Esophagus squamous epithelium (tissue), 5 donors: ENCODE measurements around the gene TMEM212. TPM values are rescaled to one million over a fixed set of nuclear protein-coding genes. Genes with fewer than 3 reads are reported as not detected.

Experiments
- DNase-seq: peaks from one replicate; lab custom pipeline; 2025; lab: John Stamatoyannopoulos, UW
- H3K27ac ChIP-seq, 4 donors: fragments of 200-600 bp; sonication (generic); one replicate each; pipeline ENCODE4 v1.5.1; 2016 to 2019; ENCODE audit warnings: mild to moderate bottlenecking in 1 of 4
- H3K27me3 ChIP-seq, 4 donors: fragments of 200-600 bp; sonication (generic); 1 replicate in 3 of 4; 2 replicates in 1 of 4; pipeline versions ENCODE4 v1.5.1 to v1.6.0; 2017 to 2021; ENCODE audit warnings: antibody characterized with exemption in 1 of 4
- H3K36me3 ChIP-seq, 3 donors: fragments of 200-600 bp; sonication (generic); one replicate each; pipeline ENCODE4 v1.5.1; 2016 to 2019
- H3K4me1 ChIP-seq, 3 donors: fragments of 200-600 bp; sonication (generic); one replicate each; pipeline ENCODE4 v1.5.1; 2017 to 2019
- H3K4me3 ChIP-seq, 4 donors: fragments of 200-600 bp; sonication (generic); 1 replicate in 3 of 4; 2 replicates in 1 of 4; pipeline ENCODE4 v1.5.1; 2016 to 2019; ENCODE audit warnings: mild to moderate bottlenecking in 2 of 4, moderate library complexity in 1 of 4
- H3K9me3 ChIP-seq, 3 donors: fragments of 200-600 bp; sonication (generic); one replicate each; pipeline ENCODE4 v1.5.1; 2016 to 2019
- POLR2A ChIP-seq, 4 donors: fragments of 450-650 bp; IDR thresholded peaks; one replicate each; pipeline ENCODE4 v1.6.1; 2017; ENCODE audit warnings: antibody characterized with exemption in 4 of 4, mild to moderate bottlenecking in 4 of 4, moderate library complexity in 3 of 4
- WGBS, 2 donors: methylation state at CpG; one replicate each; pipeline ENCODE4 v1.1.5; 2018; 5-methylcytosine and 5-hydroxymethylcytosine counted together
- intact Hi-C: fragments of 100-400 bp; cut with DNase I; formaldehyde crosslinking; loops from one replicate; pipeline ENCODE4 v1.15.0; 2022
- total RNA-seq, 4 donors: library from RNA; depleted of rRNA; stranded (reverse); fragments of >200 nt; gene quantifications; one replicate each; pipeline ENCODE4 v1.1.0, GENCODE V29; 2016
- TF ChIP-seq, protein P1 (sequence below), 6 experiments: fragments of 450-650 bp in 4 of 6; fragments of 200-600 bp in 2 of 6; sonication (generic) in 2 of 6; IDR thresholded peaks; one replicate each; pipeline ENCODE4 v1.5.1; 2016 to 2019; ENCODE audit warnings: antibody characterized with exemption in 6 of 6, mild to moderate bottlenecking in 4 of 6, moderate library complexity in 4 of 6
- donor health status: DM: yes; HTN: yes; CAD: no.

TMEM212 gene
- total RNA-seq, 4 donors from 2014 or later, result not detected

DNA sequence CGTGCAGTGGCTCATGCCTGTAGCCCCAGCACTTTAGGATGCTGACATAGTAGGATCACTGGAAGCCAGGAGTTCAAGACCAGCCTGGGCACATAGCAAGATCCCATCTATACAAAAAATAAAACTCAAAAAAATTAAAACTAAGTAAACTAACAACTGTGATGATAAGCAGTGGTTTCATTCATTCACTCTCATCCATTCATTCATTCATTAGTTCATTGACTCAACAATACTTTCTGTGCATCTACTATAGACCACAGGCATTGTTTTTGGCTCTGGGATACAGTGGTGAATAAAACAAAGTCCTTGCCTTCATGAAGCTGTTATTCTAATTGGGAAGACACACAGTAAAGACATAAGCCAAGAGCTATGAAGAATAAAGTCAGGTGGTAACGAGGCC, 7.5 kb upstream of the TMEM212 start:
- WGBS, 2 donors, result 76 to 80% methylated on average over 2 of the region's 2 CpGs
- intact Hi-C loops, result loop anchor here (10.0 kb wide), 1 partner anchor 191 kb away; no protein-coding TSS in a partner anchor
- TF ChIP-seq, protein P1, sequence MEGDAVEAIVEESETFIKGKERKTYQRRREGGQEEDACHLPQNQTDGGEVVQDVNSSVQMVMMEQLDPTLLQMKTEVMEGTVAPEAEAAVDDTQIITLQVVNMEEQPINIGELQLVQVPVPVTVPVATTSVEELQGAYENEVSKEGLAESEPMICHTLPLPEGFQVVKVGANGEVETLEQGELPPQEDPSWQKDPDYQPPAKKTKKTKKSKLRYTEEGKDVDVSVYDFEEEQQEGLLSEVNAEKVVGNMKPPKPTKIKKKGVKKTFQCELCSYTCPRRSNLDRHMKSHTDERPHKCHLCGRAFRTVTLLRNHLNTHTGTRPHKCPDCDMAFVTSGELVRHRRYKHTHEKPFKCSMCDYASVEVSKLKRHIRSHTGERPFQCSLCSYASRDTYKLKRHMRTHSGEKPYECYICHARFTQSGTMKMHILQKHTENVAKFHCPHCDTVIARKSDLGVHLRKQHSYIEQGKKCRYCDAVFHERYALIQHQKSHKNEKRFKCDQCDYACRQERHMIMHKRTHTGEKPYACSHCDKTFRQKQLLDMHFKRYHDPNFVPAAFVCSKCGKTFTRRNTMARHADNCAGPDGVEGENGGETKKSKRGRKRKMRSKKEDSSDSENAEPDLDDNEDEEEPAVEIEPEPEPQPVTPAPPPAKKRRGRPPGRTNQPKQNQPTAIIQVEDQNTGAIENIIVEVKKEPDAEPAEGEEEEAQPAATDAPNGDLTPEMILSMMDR (IDR thresholded peaks at IDR 0.05), result no peak
- TF ChIP-seq POLR2A (IDR thresholded peaks at IDR 0.05), result no peak

DNA sequence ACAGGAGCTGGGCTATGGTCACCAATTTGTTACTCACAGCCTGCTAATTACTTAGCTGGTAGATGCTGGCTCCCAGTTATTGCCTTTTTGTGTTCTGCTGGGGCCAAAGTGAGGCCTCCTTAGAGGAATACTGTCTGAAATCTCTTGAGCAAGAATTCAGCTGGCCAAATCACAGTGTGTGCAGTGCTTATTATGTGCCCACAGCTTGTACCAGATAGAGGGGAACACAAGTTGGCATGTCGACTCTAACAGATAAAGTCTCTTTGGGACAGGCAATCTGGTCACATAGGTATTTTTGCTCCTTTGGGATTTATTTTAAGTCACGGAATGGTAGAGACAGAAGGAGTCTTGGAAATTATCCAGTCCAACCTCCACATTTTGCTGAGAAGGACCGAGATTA, 6.3 kb upstream of the TMEM212 start:
- peaks cover 0 to 28% (median 8%) of the 10 kb centered on the region in 3 donors for H3K4me1 ChIP-seq
- no peak overlapping the region for H3K27ac ChIP-seq
- no peaks in the 10 kb centered on the region for H3K27me3 ChIP-seq
- H3K4me3 ChIP-seq, result no peak overlapping the region
- WGBS, 2 donors, result 86 to 96% methylated on average over 3 of the region's 3 CpGs
- TF ChIP-seq POLR2A (IDR thresholded peaks at IDR 0.05), result no peak
- TF ChIP-seq, protein P1 (IDR thresholded peaks at IDR 0.05), result no peak
- no peak for DNase-seq
- H3K36me3 ChIP-seq, result no peaks in the 10 kb centered on the region
- H3K9me3 ChIP-seq, result no peaks in the 10 kb centered on the region
- intact Hi-C loops, result loop anchor here (10.0 kb wide), 1 partner anchor 192 kb away; no protein-coding TSS in a partner anchor

More for the DNA sequence above, 7.5 kb upstream of the TMEM212 start:
- H3K4me3 ChIP-seq, result no peak overlapping the region
- no peak overlapping the region for H3K27ac ChIP-seq
- H3K36me3 ChIP-seq, result no peaks in the 10 kb centered on the region
- no peaks in the 10 kb centered on the region for H3K27me3 ChIP-seq
- no peak for DNase-seq
- H3K9me3 ChIP-seq, result no peaks in the 10 kb centered on the region
- peaks cover 0 to 28% (median 8%) of the 10 kb centered on the region in 3 donors for H3K4me1 ChIP-seq

DNA sequence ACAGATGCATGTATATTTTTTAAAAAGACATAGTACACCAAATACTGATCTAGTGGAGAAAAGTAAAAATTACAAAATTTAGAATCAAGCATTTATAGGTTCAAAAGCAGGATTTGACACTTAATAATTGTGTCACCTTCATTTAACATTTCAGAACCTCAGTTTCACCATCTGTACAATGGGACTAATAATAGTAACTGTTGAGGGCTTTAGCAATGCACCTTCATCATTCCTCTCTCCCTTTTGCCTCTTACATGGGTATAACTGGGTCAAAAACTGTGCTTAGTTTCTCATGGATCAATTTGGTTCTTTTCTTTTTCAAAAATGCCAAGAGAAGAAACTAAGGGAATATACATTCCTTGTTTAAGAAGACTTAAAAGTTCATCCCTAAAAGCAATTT, 5.5 kb upstream of the TMEM212 start:
- DNase-seq, result no peak
- peak overlapping the region in 3 of 4 donors; percentile 39 to 71 (median 62) for H3K27ac ChIP-seq
- H3K9me3 ChIP-seq, result no peaks in the 10 kb centered on the region
- H3K27me3 ChIP-seq, result no peaks in the 10 kb centered on the region
- intact Hi-C loops, result loop anchor here (10.0 kb wide), 1 partner anchor 193 kb away; no protein-coding TSS in a partner anchor
- no peaks in the 10 kb centered on the region for H3K36me3 ChIP-seq
- H3K4me3 ChIP-seq, result no peak overlapping the region
- H3K4me1 ChIP-seq, result peaks cover 0 to 28% (median 8%) of the 10 kb centered on the region in 3 donors
- TF ChIP-seq, protein P1 (IDR thresholded peaks at IDR 0.05), result no peak
- no peak for TF ChIP-seq POLR2A (IDR thresholded peaks at IDR 0.05)

DNA sequence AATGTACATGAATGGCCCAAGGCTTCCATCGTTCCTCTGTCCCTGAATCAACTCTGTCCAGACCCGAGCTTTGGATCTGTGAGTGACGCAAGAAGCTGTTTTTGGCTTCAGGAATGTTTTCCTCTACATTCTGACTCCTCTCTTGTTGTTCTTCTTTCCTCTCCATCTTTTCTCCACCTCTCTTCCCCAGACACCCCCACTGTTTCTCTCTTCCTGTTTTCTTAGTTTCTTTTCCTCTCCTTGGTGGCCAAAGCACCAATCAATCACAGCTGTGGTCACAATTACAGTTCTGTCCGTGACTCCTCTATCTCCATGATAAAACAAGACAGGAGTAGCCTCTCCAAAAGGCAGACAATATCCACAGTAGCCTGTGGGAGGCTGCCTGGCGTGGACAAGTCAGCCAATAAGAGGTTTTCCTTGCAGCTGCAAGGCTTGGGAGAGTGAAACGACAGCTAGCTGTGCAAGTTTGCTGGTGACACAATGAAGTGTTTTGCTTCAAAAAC, 4.9 kb upstream of the TMEM212 start:
- peak overlapping the region; percentile 23 to 71 (median 52) for H3K27ac ChIP-seq
- peak overlapping the region in 1 of 4 donors; percentile 33 for H3K4me3 ChIP-seq
- H3K4me1 ChIP-seq, result peaks cover 0 to 23% (median 8%) of the 10 kb centered on the region in 3 donors
- no peaks in the 10 kb centered on the region for H3K9me3 ChIP-seq
- no peak for DNase-seq
- no peaks in the 10 kb centered on the region for H3K36me3 ChIP-seq
- intact Hi-C loops, result loop anchor here (10.0 kb wide), 1 partner anchor 193 kb away; no protein-coding TSS in a partner anchor
- H3K27me3 ChIP-seq, result no peaks in the 10 kb centered on the region
- WGBS, 2 donors, result 23 to 30% methylated on average over 6 of the region's 6 CpGs
- TF ChIP-seq POLR2A (IDR thresholded peaks at IDR 0.05), result no peak
- TF ChIP-seq, protein P1 (IDR thresholded peaks at IDR 0.05), result no peak

DNA sequence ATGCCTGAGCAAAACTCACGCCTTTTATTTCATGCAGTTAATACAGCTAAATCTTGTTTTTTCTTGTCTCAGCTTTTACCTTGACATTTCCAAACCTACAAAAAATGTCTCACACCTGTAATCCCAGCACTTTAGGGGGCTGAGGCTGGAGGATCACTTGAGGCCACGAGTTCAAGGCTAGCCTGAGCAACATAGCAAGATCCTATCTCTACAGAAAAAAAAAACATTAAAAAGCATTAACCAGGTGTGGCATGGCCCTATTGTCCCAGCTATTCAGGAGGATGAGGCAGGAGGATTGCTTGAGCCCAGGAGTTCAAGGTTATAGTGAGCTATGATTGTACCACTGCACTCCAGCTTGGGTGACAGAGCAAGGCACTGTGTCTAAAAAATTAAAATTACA, 3.9 kb upstream of the TMEM212 start:
- TF ChIP-seq, protein P1 (IDR thresholded peaks at IDR 0.05), result no peak
- TF ChIP-seq POLR2A (IDR thresholded peaks at IDR 0.05), result no peak
- DNase-seq, result no peak
- H3K9me3 ChIP-seq, result no peaks in the 10 kb centered on the region
- intact Hi-C loops, result loop anchor here (10.0 kb wide), 1 partner anchor 194 kb away; no protein-coding TSS in a partner anchor
- peaks cover 0 to 13% (median 0%) of the 10 kb centered on the region in 3 donors for H3K4me1 ChIP-seq
- no peak overlapping the region for H3K4me3 ChIP-seq
- no peaks in the 10 kb centered on the region for H3K36me3 ChIP-seq
- WGBS, 2 donors, result 72 to 82% methylated on average over 2 of the region's 2 CpGs
- H3K27me3 ChIP-seq, result no peaks in the 10 kb centered on the region
- no peak overlapping the region for H3K27ac ChIP-seq
